K562 (cell line): ENCODE data around the gene ARHGAP15. TPM values are rescaled to one million over a fixed set of nuclear protein-coding genes. Genes with fewer than 3 reads are reported as not detected.

ENCODE experiments used
- ATAC-seq: fragments of 200-7000 bp; cut with Tn5 transposase; 3 replicates; pipeline ENCODE4 v1.9.1; 2020; ENCODE audit warnings: moderate library complexity
- BruUV-seq: library from RNA; stranded (reverse); fragments of 400-500 nt; replicated peaks from 2 replicates; lab custom pipeline; 2021; lab: Mats Ljungman, UMichigan
- CTCF ChIA-PET: fragments of 300-600 bp; formaldehyde crosslinking; extraction: SDS; loops from one replicate; lab custom pipeline; 2021; ENCODE audit warnings: low intra/inter-chr PET ratio; lab: Yijun Ruan, JAX
- POLR2A ChIA-PET: fragments of 300-600, 350-650 bp; sonication (Branson Sonifier 250); formaldehyde crosslinking; extraction: SDS; loops from one replicate; lab custom pipeline; 2021; ENCODE audit warnings: antibody characterized with exemption, inconsistent platforms; lab: Yijun Ruan, JAX
- DNase-seq, 4 experiments: peaks; one replicate each; pipeline versions ENCODE4 v3.0.0 to v3.0.0-alpha.2; 2011 to 2018; ENCODE audit warnings: low spot score in 3 of 4, mixed read lengths in 3 of 4; ENCODE audit errors: extremely low read depth in 1 of 4
- FAIRE-seq: peaks from 2 replicates; lab custom pipeline; 2011; peaks lifted over from hg19 to GRCh38; lab: Jason Lieb, UNC
- H2AFZ ChIP-seq: 2 replicates; pipeline ENCODE4 v1.6.0; 2011; ENCODE audit warnings: low read depth, low read length, control low read depth, inconsistent platforms
- H3K27ac ChIP-seq: fragments of 200-600 bp; 3 replicates; pipeline ENCODE4 v1.8.0; 2011; ENCODE audit warnings: low read depth, mild to moderate bottlenecking, control low read depth, inconsistent platforms, low read length, moderate library complexity, mixed read lengths; ENCODE audit errors: extremely low read depth
- H3K27me3 ChIP-seq, 2 experiments: fragments of 300-600 bp in 1 of 2; 2 replicates in 1 of 2; 3 replicates in 1 of 2; pipeline versions ENCODE4 v1.6.0 to v1.8.0; 2011; ENCODE audit warnings: inconsistent platforms in 2 of 2, low read length in 2 of 2, mild to moderate bottlenecking in 1 of 2, mixed read lengths in 1 of 2, moderate library complexity in 1 of 2; ENCODE audit not compliant: control insufficient read depth in 2 of 2, insufficient read depth in 2 of 2
- H3K36me3 ChIP-seq: fragments of 300-600 bp; 3 replicates; pipeline ENCODE4 v1.8.0; 2011; ENCODE audit warnings: mild to moderate bottlenecking, low read length, inconsistent platforms; ENCODE audit not compliant: control insufficient read depth, insufficient read depth
- H3K4me1 ChIP-seq, 2 experiments: fragments of 200-600 bp in 1 of 2; replicated peaks in 1 of 2; 2 replicates in 1 of 2; 3 replicates in 1 of 2; pipeline versions ENCODE4 v1.5.1 to v1.8.0; 2011; ENCODE audit warnings: inconsistent platforms in 2 of 2, low read length in 2 of 2, mild to moderate bottlenecking in 1 of 2, mixed read lengths in 1 of 2, moderate library complexity in 1 of 2; ENCODE audit not compliant: control insufficient read depth in 2 of 2, insufficient read depth in 2 of 2
- H3K4me2 ChIP-seq: 2 replicates; pipeline ENCODE4 v1.6.1; 2011; ENCODE audit warnings: low read length, control low read depth, inconsistent platforms, mixed read lengths; ENCODE audit not compliant: insufficient read depth
- H3K4me3 ChIP-seq: fragments of 200-600 bp; sonication (generic), shearing (Covaris generic); 2 replicates; pipeline ENCODE4 v1.5.1; 2016; ENCODE audit warnings: control low read depth, inconsistent platforms
- H3K79me2 ChIP-seq: fragments of 200-600 bp; 3 replicates; pipeline ENCODE4 v1.8.0; 2011; ENCODE audit warnings: low read length, inconsistent platforms; ENCODE audit not compliant: control insufficient read depth, insufficient read depth
- H3K9ac ChIP-seq, 2 experiments: 2 replicates each; pipeline versions ENCODE4 v1.6.0 to v1.6.1; 2011; ENCODE audit warnings: low read depth in 2 of 2, low read length in 2 of 2, control low read depth in 1 of 2, inconsistent platforms in 1 of 2, mild to moderate bottlenecking in 1 of 2, mixed read lengths in 1 of 2; ENCODE audit not compliant: insufficient read depth in 1 of 2
- H3K9me1 ChIP-seq: one replicate; pipeline ENCODE4 v1.6.0; 2011; ENCODE audit warnings: inconsistent platforms, mild to moderate bottlenecking, low read length, moderate library complexity; ENCODE audit not compliant: control insufficient read depth, insufficient read depth
- H3K9me3 ChIP-seq: replicated peaks from 2 replicates; pipeline ENCODE4 v1.5.1; 2011; ENCODE audit warnings: low read depth, low read length, inconsistent platforms; ENCODE audit not compliant: control insufficient read depth, insufficient read depth
- H4K20me1 ChIP-seq: replicated peaks from 2 replicates; pipeline ENCODE4 v1.6.1; 2011; ENCODE audit warnings: low read length, inconsistent platforms, mixed read lengths; ENCODE audit not compliant: control insufficient read depth, insufficient read depth
- GTF2E2 ChIP-seq: fragments of 200-800 bp; sonication (Bioruptor generic); IDR thresholded peaks from 2 replicates; pipeline ENCODE4 v1.6.1; 2016; ENCODE audit warnings: missing genetic modification characterization, missing compliant biosample characterization
- HDAC1 ChIP-seq, 2 experiments: fragments of 450-650 bp; IDR thresholded peaks; 2 replicates each; pipeline ENCODE4 v1.6.1; 2016 to 2017; ENCODE audit warnings: inconsistent platforms in 1 of 2, mild to moderate bottlenecking in 1 of 2, moderate library complexity in 1 of 2
- HLTF ChIP-seq: fragments of 450-650 bp; IDR thresholded peaks from 2 replicates; pipeline ENCODE4 v1.6.1; 2016
- JUNB ChIP-seq: fragments of 450-650 bp; formaldehyde crosslinking; conservative IDR thresholded peaks from 2 replicates; pipeline ENCODE4 v1.4.0; 2020; ENCODE audit warnings: mild to moderate bottlenecking
- PHF21A ChIP-seq: fragments of 450-650 bp; IDR thresholded peaks from 2 replicates; pipeline ENCODE4 v1.6.1; 2017; ENCODE audit warnings: low read depth, borderline replicate concordance
- RBFOX2 ChIP-seq: fragments of 200-400 bp; formaldehyde crosslinking; IDR thresholded peaks from 2 replicates; pipeline ENCODE4 v1.6.1; 2017; ENCODE audit warnings: low read depth, mild to moderate bottlenecking, low read length, moderate library complexity
- ZNF134 ChIP-seq: fragments of 250-450 bp; sonication (Bioruptor Pico); conservative IDR thresholded peaks from 2 replicates; pipeline ENCODE4 v1.4.0; 2020
- ZNF24 ChIP-seq: fragments of 450-650 bp; IDR thresholded peaks from 2 replicates; pipeline ENCODE4 v1.6.1; 2016
- WGBS: fragments of 100-300 bp; shearing (Covaris generic); methylation state at CpG from one replicate; pipeline ENCODE4 v1.1.6; 2016; ENCODE audit warnings: low coverage, mixed read lengths; ENCODE audit not compliant: insufficient coverage; ENCODE audit errors: missing lambda C conversion rate; 5-methylcytosine and 5-hydroxymethylcytosine counted together
- in situ Hi-C: fragments of 300-500 bp; cut with MboI; formaldehyde crosslinking; loops from 4 replicates; pipeline ENCODE4 v1.15.0; 2018; ENCODE audit warnings: inconsistent platforms, mixed read lengths
- intact Hi-C: fragments of 100-400 bp; cut with micrococcal nuclease; formaldehyde crosslinking; loops from 2 replicates; pipeline ENCODE4 v1.14.2; 2022
- polyA plus RNA-seq, 8 experiments: library from polyadenylated mRNA; depleted of rRNA in 4 of 8; stranded (reverse) in 5 of 8; unstranded in 3 of 8; fragments of >200 nt; fragmentation: Nextera tagmentation in 2 of 8; fragmentation: Illumina TruSeq in 1 of 8; extraction: Ambion mirVana in 2 of 8; extraction: Trizol in 1 of 8; gene quantifications; 2 replicates each; pipeline versions ENCODE4 v1.2.1 to v1.2.3, GENCODE V29; 2011 to 2014; ENCODE audit warnings: inconsistent platforms in 1 of 8, missing spikeins in 1 of 8
- total RNA-seq, 7 experiments: library from RNA; depleted of rRNA in 6 of 7; stranded (reverse); fragments of >200 nt in 6 of 7; fragmentation: Illumina TruSeq in 2 of 7; extraction: Trizol in 2 of 7; gene quantifications; 2 replicates each; pipeline versions ENCODE4 v1.2.1 to v1.2.3, GENCODE V29; 2011 to 2021; ENCODE audit warnings: low replicate concordance in 1 of 7
- TF ChIP-seq, protein P1 (sequence below), 2 experiments: fragments of 200-800 bp in 1 of 2; sonication (Bioruptor generic) in 1 of 2; sonication (generic) in 1 of 2; formaldehyde crosslinking in 1 of 2; IDR thresholded peaks in 1 of 2; conservative IDR thresholded peaks in 1 of 2; 2 replicates each; pipeline versions ENCODE4 v1.5.0 to v1.6.1; 2016 to 2020; ENCODE audit warnings: missing compliant biosample characterization in 1 of 2, missing genetic modification characterization in 1 of 2, missing genetic modification reagents in 1 of 2

Gene ARHGAP15
- total and polyA plus RNA-seq, 9 of the 15 experiments (the other 6 are each of a cell fraction or from before 2014, with no cell fraction given) = 1.5 to 17.9 (median 7.9) TPM

DNA sequence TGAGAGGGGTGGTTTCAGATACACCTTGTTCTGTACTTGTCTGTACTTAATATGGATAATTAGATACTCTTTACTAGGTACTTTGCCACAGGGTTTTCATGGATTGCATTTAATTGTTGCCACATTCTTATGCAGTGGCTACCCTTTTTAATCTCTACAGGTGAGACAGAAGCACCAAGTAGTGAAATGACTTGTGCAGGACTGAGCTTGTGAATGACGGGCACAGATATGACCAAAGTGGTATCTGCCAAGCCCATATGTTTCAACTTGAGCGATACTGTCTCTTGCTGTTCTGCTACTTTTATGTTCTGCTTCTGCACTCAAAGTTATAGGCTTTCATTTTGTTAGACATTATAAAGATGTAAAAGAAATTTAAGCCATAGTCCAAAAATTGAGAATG is 288.2 kb downstream of the ARHGAP15 start:
- FAIRE-seq (no peak), DNase-seq (no peak), ATAC-seq (no peak)
- no peaks in the 10 kb centered on the region for H3K9me1 ChIP-seq
- no peak overlapping the region for H3K4me3 ChIP-seq
- H3K27ac ChIP-seq = no peak overlapping the region
- no TSS peak for BruUV-seq
- 9% methylated on average over 2 of the region's 2 CpGs for WGBS
- intact Hi-C loops (no loop called here), in situ Hi-C loops (no loop called here)
- no peak overlapping the region for H2AFZ ChIP-seq
- POLR2A ChIA-PET = interaction anchor here (0.8 kb wide), 1 partner anchor 10 kb away, joined by 3 read pairs; no protein-coding TSS in a partner anchor
- no peaks in the 10 kb centered on the region for H3K4me1 ChIP-seq
- H3K36me3 ChIP-seq = no peaks in the 10 kb centered on the region
- H3K4me2 ChIP-seq = no peak overlapping the region
- no peaks in the 10 kb centered on the region for H3K79me2 ChIP-seq
- CTCF ChIA-PET = no interaction called here
- no peaks in the 10 kb centered on the region for H4K20me1 ChIP-seq
- TF ChIP-seq RBFOX2 (no peak), HLTF (no peak), HDAC1 (IDR thresholded peaks at IDR 0.05) (no peak), ZNF134 (no peak), ZNF24 (no peak)
- no peaks in the 10 kb centered on the region for H3K27me3 ChIP-seq
- H3K9me3 ChIP-seq = no peaks in the 10 kb centered on the region
- no peak overlapping the region for H3K9ac ChIP-seq

DNA sequence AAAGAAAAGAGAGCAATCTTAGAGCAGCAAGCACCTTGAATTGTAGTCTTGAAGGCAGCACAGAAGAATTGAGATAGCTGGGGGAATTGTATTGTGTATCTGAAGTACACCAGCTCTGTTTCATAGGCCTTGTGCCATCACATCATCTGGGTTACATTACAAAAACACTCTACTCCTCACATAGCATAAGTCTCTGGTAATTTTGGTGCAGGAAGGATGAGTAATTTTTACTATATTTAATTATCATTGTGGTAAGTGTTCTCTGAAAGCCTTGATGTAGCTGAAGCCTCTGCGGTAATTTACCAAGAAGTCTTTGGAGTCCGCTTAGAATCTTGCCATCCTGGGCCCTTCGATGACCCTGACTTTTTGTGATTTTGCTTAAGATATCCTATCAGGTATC is 291.1 kb downstream of the ARHGAP15 start:
- TF ChIP-seq GTF2E2 (tag) (no peak), JUNB (CRISPR knock-in tag) (no peak), PHF21A (no peak)
- TF ChIP-seq, protein P1, sequence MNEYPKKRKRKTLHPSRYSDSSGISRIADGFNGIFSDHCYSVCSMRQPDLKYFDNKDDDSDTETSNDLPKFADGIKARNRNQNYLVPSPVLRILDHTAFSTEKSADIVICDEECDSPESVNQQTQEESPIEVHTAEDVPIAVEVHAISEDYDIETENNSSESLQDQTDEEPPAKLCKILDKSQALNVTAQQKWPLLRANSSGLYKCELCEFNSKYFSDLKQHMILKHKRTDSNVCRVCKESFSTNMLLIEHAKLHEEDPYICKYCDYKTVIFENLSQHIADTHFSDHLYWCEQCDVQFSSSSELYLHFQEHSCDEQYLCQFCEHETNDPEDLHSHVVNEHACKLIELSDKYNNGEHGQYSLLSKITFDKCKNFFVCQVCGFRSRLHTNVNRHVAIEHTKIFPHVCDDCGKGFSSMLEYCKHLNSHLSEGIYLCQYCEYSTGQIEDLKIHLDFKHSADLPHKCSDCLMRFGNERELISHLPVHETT (CRISPR knock-in tag; conservative IDR thresholded peaks at IDR 0.05 in 1 of 2, IDR thresholded peaks at IDR 0.05 in 1 of 2) = no peak
- CTCF ChIA-PET = no interaction called here
- H3K27me3 ChIP-seq = no peaks in the 10 kb centered on the region
- 0% methylated on average over 3 of the region's 3 CpGs for WGBS
- no peaks in the 10 kb centered on the region for H3K9me3 ChIP-seq
- H3K9ac ChIP-seq = no peak overlapping the region
- no peaks in the 10 kb centered on the region for H3K9me1 ChIP-seq
- POLR2A ChIA-PET = no interaction called here
- in situ Hi-C loops (no loop called here), intact Hi-C loops (no loop called here)
- H3K4me2 ChIP-seq = no peak overlapping the region
- FAIRE-seq (no peak), DNase-seq (no peak), ATAC-seq (no peak)
- no peak overlapping the region for H3K4me3 ChIP-seq
- no peaks in the 10 kb centered on the region for H3K79me2 ChIP-seq
- no peaks in the 10 kb centered on the region for H3K4me1 ChIP-seq
- no peak overlapping the region for H2AFZ ChIP-seq
- no peak overlapping the region for H3K27ac ChIP-seq
- no peaks in the 10 kb centered on the region for H3K36me3 ChIP-seq
- BruUV-seq = no TSS peak
- no peaks in the 10 kb centered on the region for H4K20me1 ChIP-seq
